ENCODE results near the gene ACAN.

The ACAN gene

DNA sequence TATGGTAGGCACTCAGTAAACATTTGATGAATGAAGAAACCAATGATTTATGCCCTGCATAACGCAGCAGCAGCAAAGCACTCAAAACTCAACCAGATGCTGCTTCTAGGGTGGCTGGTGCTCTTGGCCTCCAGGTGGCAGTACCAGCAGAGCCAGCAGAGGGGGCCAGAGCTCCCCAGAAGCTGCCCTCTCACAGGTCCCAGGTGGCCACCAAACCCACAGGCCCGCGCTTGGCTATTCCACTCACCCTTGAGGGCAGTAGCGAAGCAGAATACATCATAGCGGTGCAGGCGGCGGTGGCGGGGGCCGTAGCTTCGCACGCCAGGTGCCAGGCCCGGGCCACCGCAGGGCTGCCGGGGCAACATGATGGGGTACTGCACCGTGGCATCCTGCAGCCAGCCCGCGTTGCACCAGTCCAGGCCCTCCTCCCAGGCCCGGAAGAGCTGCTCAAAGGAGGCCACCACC is 75.5 kb downstream of the ACAN start:
- peak; percentile 60 for DNase-seq (ENCODE audit: low read depth)

DNA sequence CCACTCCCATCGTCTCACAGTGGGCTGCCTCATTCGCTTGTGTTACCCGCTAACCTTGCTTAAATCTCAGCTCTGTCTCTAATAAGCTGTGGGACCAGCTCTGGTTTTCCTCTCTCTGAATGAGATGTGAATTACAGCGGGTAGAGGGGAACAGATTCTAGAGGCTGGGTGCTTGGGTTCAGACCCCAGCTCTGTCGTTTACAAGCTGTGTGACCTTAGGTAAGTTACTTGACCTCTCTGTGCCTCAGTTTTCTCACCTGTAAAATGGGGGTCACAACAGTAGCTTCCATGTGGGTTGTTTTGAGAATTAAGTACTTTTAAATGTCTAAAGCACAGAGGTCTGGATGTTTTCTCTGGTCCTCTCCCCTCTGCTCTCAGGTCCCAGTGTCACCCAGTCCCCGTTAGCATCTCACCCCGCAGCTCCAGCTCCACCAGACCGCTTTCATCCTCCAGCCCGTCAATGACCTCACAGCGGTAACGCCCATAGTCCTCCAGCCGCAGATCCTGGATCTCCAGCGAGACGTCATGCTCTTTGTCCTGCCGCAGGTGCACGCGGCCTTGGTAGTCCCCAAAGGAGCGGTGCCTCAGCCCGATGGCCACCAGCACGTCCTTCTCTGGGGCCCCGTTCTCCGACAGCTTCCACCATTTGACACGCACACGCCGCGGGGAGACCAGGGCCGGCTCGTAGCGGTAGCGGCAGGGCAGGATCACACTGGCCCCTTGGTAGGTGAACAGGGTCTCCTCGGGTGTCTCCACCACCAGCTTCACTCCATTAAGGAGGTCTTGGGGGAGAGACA is 77.9 kb downstream of the ACAN start:
- DNase-seq (ENCODE audit: low read depth): no peak

DNA sequence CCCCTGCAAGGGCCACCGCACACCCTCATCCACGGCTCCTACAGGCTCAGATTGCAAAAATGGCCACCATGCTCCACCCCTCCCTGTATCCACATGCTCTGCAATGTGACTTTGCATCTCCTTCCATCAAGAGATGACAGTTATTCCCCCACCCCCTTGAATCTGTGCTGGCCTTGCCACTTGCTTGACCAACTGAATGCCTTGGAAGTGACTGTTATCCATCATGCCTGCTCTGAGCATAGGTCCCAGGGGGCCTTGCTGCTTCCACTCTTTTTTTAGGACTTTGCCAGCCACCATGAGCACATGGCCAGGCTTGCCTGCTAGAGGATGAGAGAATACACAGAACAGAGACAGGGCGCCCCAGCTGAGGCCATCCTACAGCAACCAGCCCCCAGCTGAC is 78.5 kb downstream of the ACAN start:
- DNase-seq (ENCODE audit: low read depth): peak; percentile 44

DNA sequence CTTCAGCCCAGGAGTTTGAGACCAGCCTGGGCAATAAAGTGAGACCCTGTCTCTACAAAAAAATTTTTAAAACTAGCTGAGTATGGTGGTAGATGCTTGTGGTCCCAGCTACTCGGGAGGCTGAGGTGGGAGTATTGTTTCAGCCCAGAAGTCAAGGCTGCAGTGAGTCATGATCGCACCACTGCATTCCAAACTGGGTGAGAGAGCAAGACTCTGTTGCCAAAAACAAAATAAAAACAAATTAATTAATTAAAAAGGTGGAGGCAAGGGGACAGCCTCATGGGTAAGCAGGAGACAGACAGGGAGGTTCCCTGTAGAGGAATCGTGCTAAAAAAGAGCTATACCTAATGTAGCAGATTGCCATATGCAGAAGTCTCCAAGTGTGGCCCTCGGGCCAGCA is 79.5 kb downstream of the ACAN start:
- peak; percentile 71 for DNase-seq (ENCODE audit: low read depth)

GRCh38 chr15:88887068-88887580 is 83.9 kb downstream of the ACAN start:
- DNase-seq (ENCODE audit: low read depth): no peak

- DNase-seq (ENCODE audit: low read depth): no peak
These were observed 85.5 kb downstream of the ACAN start for GRCh38 chr15:88888719-88889118.

- peak; percentile 75 for DNase-seq (ENCODE audit: low read depth)
These were observed 87.3 kb downstream of the ACAN start for GRCh38 chr15:88890495-88890894.

DNA sequence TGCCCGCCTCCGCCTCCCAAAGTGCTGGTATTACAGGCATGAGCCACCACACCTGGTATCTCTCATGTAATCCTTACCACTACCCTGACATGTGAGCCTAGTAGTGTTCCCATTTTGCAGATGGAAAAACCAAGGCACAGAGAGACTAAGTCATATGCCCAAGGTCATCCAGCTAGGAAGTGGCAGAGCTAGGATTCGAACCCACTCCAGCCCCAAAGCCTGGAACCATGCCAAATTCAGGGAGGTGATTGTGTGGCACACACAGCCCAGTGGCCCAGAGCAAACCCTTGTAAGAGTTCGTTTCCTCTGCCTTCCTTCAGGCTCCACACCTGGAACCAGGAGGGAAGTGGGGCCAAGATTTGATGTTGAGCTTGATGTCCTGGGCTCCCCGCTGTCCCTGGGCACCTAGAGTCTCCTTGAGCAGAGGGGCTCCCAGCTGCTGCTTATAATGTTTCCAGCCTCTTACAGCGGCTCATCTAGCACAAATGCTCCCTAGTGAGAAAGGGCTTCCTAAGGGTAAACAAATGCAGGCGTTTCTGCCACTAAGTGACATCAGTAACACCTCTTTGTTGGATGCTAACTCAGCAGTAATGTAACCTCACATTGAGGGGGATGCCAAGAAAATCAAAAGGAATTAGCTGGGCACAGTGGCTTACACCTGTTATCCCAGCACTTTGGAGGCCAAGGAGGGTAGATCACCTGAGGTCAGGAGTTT is 88.5 kb downstream of the ACAN start:
- DNase-seq (ENCODE audit: low read depth): no peak

- DNase-seq (ENCODE audit: low read depth): no peak
These were observed 91.1 kb downstream of the ACAN start for GRCh38 chr15:88894348-88894818.

GRCh38 chr15:88894819-88895767 is 91.9 kb downstream of the ACAN start, which contains the start of gene HAPLN3:
TSS of gene HAPLN3 (minus strand) at chr15:88895544. CDS start at chr15:88887298, 8,246 bp downstream.
- peak; percentile 65 for DNase-seq (ENCODE audit: low read depth)

GRCh38 chr15:88896333-88897033 is 93.2 kb downstream of the ACAN start:
- no peak for DNase-seq (ENCODE audit: low read depth)

DNA sequence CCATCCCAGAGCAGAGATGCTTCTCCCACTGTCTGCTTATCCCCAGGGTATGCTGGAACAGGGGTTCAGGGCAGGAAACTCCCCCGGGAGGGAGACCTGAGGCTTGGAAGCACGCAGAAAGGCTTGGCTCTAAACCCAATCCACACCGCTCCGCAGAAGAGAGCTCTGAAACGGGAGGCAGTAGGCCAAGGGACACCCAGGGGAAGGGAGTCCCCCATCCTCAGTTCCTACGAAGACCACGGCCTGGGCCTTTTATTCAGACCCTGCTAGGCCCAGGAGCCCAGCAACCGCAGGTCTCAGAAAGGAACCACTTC is 93.9 kb downstream of the ACAN start:
- DNase-seq (ENCODE audit: low read depth): no peak

GRCh38 chr15:88897456-88898194 is 94.4 kb downstream of the ACAN start:
- DNase-seq (ENCODE audit: low read depth): peak; percentile 88

- no peak for DNase-seq (ENCODE audit: low read depth)
These were observed 95.5 kb downstream of the ACAN start for GRCh38 chr15:88898736-88899135.

GRCh38 chr15:88899251-88899650 is 96.0 kb downstream of the ACAN start:
- DNase-seq (ENCODE audit: low read depth): no peak

GRCh38 chr15:88900309-88900981 is 97.2 kb downstream of the ACAN start:
- peak; percentile 84 for DNase-seq (ENCODE audit: low read depth)

DNA sequence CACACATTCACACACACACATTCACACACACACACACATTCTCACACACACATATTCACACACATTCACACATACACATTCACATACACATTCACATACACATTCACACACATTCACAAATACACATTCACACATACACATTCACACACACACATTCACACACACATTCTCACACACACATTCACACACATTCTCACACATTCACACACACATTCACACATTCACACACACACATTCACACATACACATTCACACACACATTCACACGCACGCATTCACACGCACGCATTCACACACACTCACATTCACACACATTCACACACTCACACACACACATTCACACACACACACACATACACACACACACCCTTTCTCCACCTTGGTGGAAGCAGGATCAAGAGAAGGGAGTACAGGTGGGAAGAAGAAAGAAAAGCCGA is 97.8 kb downstream of the ACAN start:
- no peak for DNase-seq (ENCODE audit: low read depth)

- DNase-seq (ENCODE audit: low read depth): no peak
These were observed 98.4 kb downstream of the ACAN start for GRCh38 chr15:88901508-88902220.

- DNase-seq (ENCODE audit: low read depth): no peak
These were observed 99.1 kb downstream of the ACAN start for GRCh38 chr15:88902221-88902835.

Measured in EH (cell line).